GM12878 (cell line): Measurements from ENCODE around the gene KCNQ1OT1.

Source experiments
- EP300 ChIP-seq, 2 experiments: fragments of 150-350 bp in 1 of 2; IDR thresholded peaks; 2 replicates each; pipeline ENCODE4 v1.6.1; 2011 to 2012; ENCODE audit warnings: low read depth in 2 of 2, low read length in 2 of 2, borderline replicate concordance in 1 of 2, improper control_type of control experiment in 1 of 2, inconsistent platforms in 1 of 2; ENCODE audit not compliant: control insufficient read depth in 1 of 2
- EZH2 ChIP-seq: IDR thresholded peaks from 2 replicates; pipeline ENCODE4 v1.6.1; 2012; ENCODE audit warnings: low read depth, mild to moderate bottlenecking, control low read depth, inconsistent platforms, low read length, borderline replicate concordance; ENCODE audit not compliant: control insufficient read depth
- IKZF1 ChIP-seq: fragments of 450-650 bp; conservative IDR thresholded peaks from 2 replicates; pipeline ENCODE4 v1.6.1; 2017; ENCODE audit warnings: antibody characterized with exemption, mild to moderate bottlenecking
- NR2C2 ChIP-seq: IDR thresholded peaks from 2 replicates; pipeline ENCODE4 v1.6.1; 2011; ENCODE audit warnings: borderline replicate concordance, low read depth; ENCODE audit not compliant: control insufficient read depth, insufficient read length
- PML ChIP-seq: IDR thresholded peaks from 2 replicates; pipeline ENCODE4 v1.6.1; 2012; ENCODE audit warnings: low read length, inconsistent platforms
- POLR2A ChIP-seq: IDR thresholded peaks from 2 replicates; pipeline ENCODE4 v1.6.1; 2011; ENCODE audit warnings: low read depth, mild to moderate bottlenecking, low read length
- SP1 ChIP-seq: IDR thresholded peaks from one replicate; pipeline ENCODE4 v1.6.1; 2011; ENCODE audit warnings: low read depth, low read length
- SPI1 ChIP-seq: IDR thresholded peaks from 2 replicates; pipeline ENCODE4 v1.6.1; 2011; ENCODE audit warnings: low read depth, mild to moderate bottlenecking, low read length, moderate library complexity, borderline replicate concordance; ENCODE audit not compliant: insufficient read depth
- STAT3 ChIP-seq: IDR thresholded peaks from 2 replicates; pipeline ENCODE4 v1.6.1; 2011; ENCODE audit warnings: low read depth, low read length, improper control_type of control experiment
- TF ChIP-seq, protein P1 (sequence below): IDR thresholded peaks from 2 replicates; pipeline ENCODE4 v1.6.1; 2011; ENCODE audit warnings: borderline replicate concordance, low read depth, mild to moderate bottlenecking, moderate library complexity, mixed read lengths, low read length; ENCODE audit not compliant: insufficient read depth; ENCODE audit errors: extremely low read length
- TF ChIP-seq, protein P2 (sequence below): IDR thresholded peaks from 2 replicates; pipeline ENCODE4 v1.6.1; 2012; ENCODE audit warnings: low read depth, low read length, improper control_type of control experiment
- TF ChIP-seq, protein P3 (sequence below), 3 experiments: IDR thresholded peaks in 2 of 3; conservative IDR thresholded peaks in 1 of 3; 2 replicates each; pipeline ENCODE4 v1.5.1; 2011; ENCODE audit warnings: low read depth in 3 of 3, low read length in 3 of 3, mild to moderate bottlenecking in 3 of 3, control low read depth in 2 of 3, moderate library complexity in 2 of 3, inconsistent platforms in 1 of 3, mixed read lengths in 1 of 3; ENCODE audit not compliant: control insufficient read depth in 2 of 3, insufficient read depth in 1 of 3; ENCODE audit errors: extremely low read depth in 1 of 3

DNA sequence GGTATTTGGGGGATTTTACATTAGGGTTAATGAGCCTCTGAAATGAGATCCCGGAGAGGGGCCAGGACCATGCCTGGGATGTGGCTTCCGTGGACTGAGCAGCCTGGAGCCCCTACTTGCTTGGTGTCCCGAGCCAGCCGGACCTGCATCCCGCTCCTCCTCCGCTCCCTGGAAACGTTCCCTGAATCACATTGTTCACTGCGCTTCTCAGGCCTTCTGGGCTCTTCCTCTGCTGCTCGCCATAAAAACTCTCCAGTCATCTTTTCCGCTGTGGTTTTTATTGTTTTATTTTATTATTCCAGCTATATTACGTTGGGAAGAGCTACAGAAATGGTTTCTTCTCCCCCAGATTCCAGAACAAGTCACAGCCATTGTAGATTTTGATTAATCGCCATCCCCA is 13.3 kb upstream of the KCNQ1OT1 start:
- TF ChIP-seq SPI1, result no peak
- TF ChIP-seq, protein P1, sequence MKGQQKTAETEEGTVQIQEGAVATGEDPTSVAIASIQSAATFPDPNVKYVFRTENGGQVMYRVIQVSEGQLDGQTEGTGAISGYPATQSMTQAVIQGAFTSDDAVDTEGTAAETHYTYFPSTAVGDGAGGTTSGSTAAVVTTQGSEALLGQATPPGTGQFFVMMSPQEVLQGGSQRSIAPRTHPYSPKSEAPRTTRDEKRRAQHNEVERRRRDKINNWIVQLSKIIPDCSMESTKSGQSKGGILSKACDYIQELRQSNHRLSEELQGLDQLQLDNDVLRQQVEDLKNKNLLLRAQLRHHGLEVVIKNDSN, result no peak
- TF ChIP-seq POLR2A, result no peak
- TF ChIP-seq, protein P2, sequence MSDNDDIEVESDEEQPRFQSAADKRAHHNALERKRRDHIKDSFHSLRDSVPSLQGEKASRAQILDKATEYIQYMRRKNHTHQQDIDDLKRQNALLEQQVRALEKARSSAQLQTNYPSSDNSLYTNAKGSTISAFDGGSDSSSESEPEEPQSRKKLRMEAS, result no peak
- TF ChIP-seq EZH2, result no peak
- TF ChIP-seq STAT3, result no peak
- no peak for TF ChIP-seq NR2C2
- no peak for TF ChIP-seq SP1
- TF ChIP-seq, protein P3, sequence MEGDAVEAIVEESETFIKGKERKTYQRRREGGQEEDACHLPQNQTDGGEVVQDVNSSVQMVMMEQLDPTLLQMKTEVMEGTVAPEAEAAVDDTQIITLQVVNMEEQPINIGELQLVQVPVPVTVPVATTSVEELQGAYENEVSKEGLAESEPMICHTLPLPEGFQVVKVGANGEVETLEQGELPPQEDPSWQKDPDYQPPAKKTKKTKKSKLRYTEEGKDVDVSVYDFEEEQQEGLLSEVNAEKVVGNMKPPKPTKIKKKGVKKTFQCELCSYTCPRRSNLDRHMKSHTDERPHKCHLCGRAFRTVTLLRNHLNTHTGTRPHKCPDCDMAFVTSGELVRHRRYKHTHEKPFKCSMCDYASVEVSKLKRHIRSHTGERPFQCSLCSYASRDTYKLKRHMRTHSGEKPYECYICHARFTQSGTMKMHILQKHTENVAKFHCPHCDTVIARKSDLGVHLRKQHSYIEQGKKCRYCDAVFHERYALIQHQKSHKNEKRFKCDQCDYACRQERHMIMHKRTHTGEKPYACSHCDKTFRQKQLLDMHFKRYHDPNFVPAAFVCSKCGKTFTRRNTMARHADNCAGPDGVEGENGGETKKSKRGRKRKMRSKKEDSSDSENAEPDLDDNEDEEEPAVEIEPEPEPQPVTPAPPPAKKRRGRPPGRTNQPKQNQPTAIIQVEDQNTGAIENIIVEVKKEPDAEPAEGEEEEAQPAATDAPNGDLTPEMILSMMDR (IDR thresholded peaks at IDR 0.05 in 2 of 3, conservative IDR thresholded peaks at IDR 0.05 in 1 of 3; ENCODE audit: control insufficient read depth in 2 of 3, extremely low read depth in 1 of 3, insufficient read depth in 1 of 3, low read depth in 3 of 3, low read length in 3 of 3), result no peak
- no peak for TF ChIP-seq IKZF1
- no peak for TF ChIP-seq PML
- no peak for TF ChIP-seq EP300 (IDR thresholded peaks at IDR 0.05; ENCODE audit: borderline replicate concordance in 1 of 2, control insufficient read depth in 1 of 2, low read depth in 2 of 2, low read length in 2 of 2)
